ENCODE data around the gene COL17A1. TPM values are rescaled to one million over a fixed set of nuclear protein-coding genes. Genes with fewer than 3 reads are reported as not detected.

Gene COL17A1
- total RNA-seq, 1 experiment from 2014 or later = 0.73 TPM

- no peak for DNase-seq
- Mint-ChIP-seq H3K4me3 (ENCODE audit: low read depth, unreplicated experiment) (no peak overlapping the region), H3K9me3 (ENCODE audit: low read depth, unreplicated experiment) (no peaks in the 10 kb centered on the region), H3K27me3 (ENCODE audit: unreplicated experiment) (no peaks in the 10 kb centered on the region), H3K4me1 (ENCODE audit: low read depth, unreplicated experiment) (no peaks in the 10 kb centered on the region), H3K27ac (ENCODE audit: unreplicated experiment) (no peak overlapping the region), H3K36me3 (ENCODE audit: insufficient read depth, unreplicated experiment) (peaks cover 8% of the 10 kb centered on the region)
- intact Hi-C loops (cut with micrococcal nuclease; ENCODE audit: unreplicated experiment) = no loop called here
- no TSS peak for BruUV-seq (replicated peaks)
- no peak for TF ChIP-seq CTCF (IDR thresholded peaks at IDR 0.05; ENCODE audit: unreplicated experiment)
- CTCF ChIA-PET = no interaction called here
Measured at GRCh38 chr10:104036518-104037260, 49.0 kb downstream of the COL17A1 start.

- BruUV-seq (replicated peaks) = no TSS peak
- DNase-seq = no peak
- Mint-ChIP-seq H3K27me3 (ENCODE audit: unreplicated experiment) (no peaks in the 10 kb centered on the region), H3K9me3 (ENCODE audit: low read depth, unreplicated experiment) (no peaks in the 10 kb centered on the region), H3K27ac (ENCODE audit: unreplicated experiment) (no peak overlapping the region), H3K4me3 (ENCODE audit: low read depth, unreplicated experiment) (no peak overlapping the region), H3K4me1 (ENCODE audit: low read depth, unreplicated experiment) (no peaks in the 10 kb centered on the region), H3K36me3 (ENCODE audit: insufficient read depth, unreplicated experiment) (peaks cover 13% of the 10 kb centered on the region)
- TF ChIP-seq CTCF (IDR thresholded peaks at IDR 0.05; ENCODE audit: unreplicated experiment) = no peak
- CTCF ChIA-PET = no interaction called here
- intact Hi-C loops (cut with micrococcal nuclease; ENCODE audit: unreplicated experiment) = no loop called here
Measured at GRCh38 chr10:104036069-104036384, 49.7 kb downstream of the COL17A1 start.

- H3K27me3 Mint-ChIP-seq (ENCODE audit: unreplicated experiment) = no peaks in the 10 kb centered on the region
- CTCF ChIA-PET = no interaction called here
- peaks cover 13% of the 10 kb centered on the region for H3K36me3 Mint-ChIP-seq (ENCODE audit: insufficient read depth, unreplicated experiment)
- intact Hi-C loops (cut with micrococcal nuclease; ENCODE audit: unreplicated experiment) = no loop called here
- no peak for DNase-seq
- H3K27ac Mint-ChIP-seq (ENCODE audit: unreplicated experiment) = peak overlapping the region; percentile 9
- H3K4me3 Mint-ChIP-seq (ENCODE audit: low read depth, unreplicated experiment) = no peak overlapping the region
- H3K9me3 Mint-ChIP-seq (ENCODE audit: low read depth, unreplicated experiment) = no peaks in the 10 kb centered on the region
- no TSS peak for BruUV-seq (replicated peaks)
- H3K4me1 Mint-ChIP-seq (ENCODE audit: low read depth, unreplicated experiment) = no peaks in the 10 kb centered on the region
- TF ChIP-seq CTCF (IDR thresholded peaks at IDR 0.05; ENCODE audit: unreplicated experiment) = no peak
Measured at GRCh38 chr10:104035194-104036068, 50.2 kb downstream of the COL17A1 start.

GRCh38 chr10:104034401-104035193 is 51.1 kb downstream of the COL17A1 start:
- Mint-ChIP-seq H3K27me3 (ENCODE audit: unreplicated experiment) (no peaks in the 10 kb centered on the region), H3K27ac (ENCODE audit: unreplicated experiment) (no peak overlapping the region), H3K36me3 (ENCODE audit: insufficient read depth, unreplicated experiment) (peaks cover 13% of the 10 kb centered on the region), H3K4me3 (ENCODE audit: low read depth, unreplicated experiment) (no peak overlapping the region), H3K9me3 (ENCODE audit: low read depth, unreplicated experiment) (no peaks in the 10 kb centered on the region), H3K4me1 (ENCODE audit: low read depth, unreplicated experiment) (no peaks in the 10 kb centered on the region)
- intact Hi-C loops (cut with micrococcal nuclease; ENCODE audit: unreplicated experiment) = no loop called here
- TF ChIP-seq CTCF (IDR thresholded peaks at IDR 0.05; ENCODE audit: unreplicated experiment) = no peak
- DNase-seq = no peak
- no TSS peak for BruUV-seq (replicated peaks)
- CTCF ChIA-PET = interaction anchor here (0.5 kb wide), 1 partner anchor 392 kb away, joined by 6 read pairs; no protein-coding TSS in a partner anchor

All from Calu3 (cell line).